Skeletal muscle satellite cell (primary cell): ENCODE data around the gene NLRP10. TPM values are rescaled to one million over a fixed set of nuclear protein-coding genes. Genes with fewer than 3 reads are reported as not detected.

Experiments used
- H3K27me3 ChIP-seq: 2 replicates; pipeline ENCODE4 v1.7.0; 2013; ENCODE audit warnings: low read length; ENCODE audit not compliant: control insufficient read depth, insufficient read depth
- H3K36me3 ChIP-seq: 2 replicates; pipeline ENCODE4 v1.7.0; 2013; ENCODE audit warnings: mild to moderate bottlenecking, control low read depth, low read length; ENCODE audit not compliant: insufficient read depth
- H3K4me1 ChIP-seq: 2 replicates; pipeline ENCODE4 v1.7.0; 2013; ENCODE audit warnings: low read length; ENCODE audit not compliant: control insufficient read depth, insufficient read depth
- H3K4me2 ChIP-seq: 2 replicates; pipeline ENCODE4 v1.7.0; 2013; ENCODE audit warnings: mild to moderate bottlenecking, low read length
- H3K4me3 ChIP-seq: 2 replicates; pipeline ENCODE4 v1.7.0; 2013; ENCODE audit warnings: low read length
- H3K9ac ChIP-seq: 2 replicates; pipeline ENCODE4 v1.7.0; 2013; ENCODE audit warnings: mild to moderate bottlenecking, low read depth, low read length, moderate library complexity
- H3K9me3 ChIP-seq: replicated peaks from 2 replicates; pipeline ENCODE4 v1.7.0; 2013; ENCODE audit warnings: mild to moderate bottlenecking, control low read depth, low read length
- total RNA-seq: library from RNA; depleted of rRNA; stranded (reverse); fragments of >200 nt; gene quantifications from 2 replicates; pipeline ENCODE4 v1.2.3, GENCODE V29; 2012; rRNA removed

The NLRP10 gene
- total RNA-seq: 1.3 and 1.7 TPM in 2 replicates

GRCh38 chr11:7965386-7965785 is at the start of gene NLRP10:
Gene NLRP10 (minus strand): TSS chr11:7965447. CDS start chr11:7963495, 1,952 bp downstream.
- Histone ChIP-seq H3K4me1 (peaks cover 58% of the 10 kb centered on the region), H3K27me3 (no peaks in the 10 kb centered on the region), H3K9ac (peak within 1 kb of the TSS; percentile 86), H3K9me3 (no peaks in the 10 kb centered on the region), H3K4me2 (peak within 1 kb of the TSS; percentile 71), H3K36me3 (no peaks in the 10 kb centered on the region), H3K4me3 (peak within 1 kb of the TSS; percentile 54)

- Histone ChIP-seq H3K4me2 (no peak overlapping the region), H3K9ac (no peak overlapping the region), H3K9me3 (no peaks in the 10 kb centered on the region), H3K4me3 (no peak overlapping the region), H3K4me1 (peaks cover 31% of the 10 kb centered on the region), H3K27me3 (no peaks in the 10 kb centered on the region), H3K36me3 (no peaks in the 10 kb centered on the region)
Measured at GRCh38 chr11:8013833-8014232, 48.6 kb upstream of the NLRP10 start.

- Histone ChIP-seq H3K9ac (no peak overlapping the region), H3K36me3 (no peaks in the 10 kb centered on the region), H3K9me3 (no peaks in the 10 kb centered on the region), H3K27me3 (no peaks in the 10 kb centered on the region), H3K4me1 (peaks cover 26% of the 10 kb centered on the region), H3K4me3 (no peak overlapping the region), H3K4me2 (peak overlapping the region; percentile 39)
Measured at GRCh38 chr11:8011981-8012444, 46.8 kb upstream of the NLRP10 start.

GRCh38 chr11:8011371-8011770 is 46.1 kb upstream of the NLRP10 start:
- H3K4me2 ChIP-seq: no peak overlapping the region
- peaks cover 24% of the 10 kb centered on the region for H3K4me1 ChIP-seq
- H3K9me3 ChIP-seq: no peaks in the 10 kb centered on the region
- no peak overlapping the region for H3K4me3 ChIP-seq
- H3K9ac ChIP-seq: no peak overlapping the region
- no peaks in the 10 kb centered on the region for H3K27me3 ChIP-seq
- H3K36me3 ChIP-seq: no peaks in the 10 kb centered on the region

GRCh38 chr11:8009856-8010255 is 44.6 kb upstream of the NLRP10 start:
- Histone ChIP-seq H3K4me1 (peaks cover 15% of the 10 kb centered on the region), H3K36me3 (no peaks in the 10 kb centered on the region), H3K9ac (no peak overlapping the region), H3K9me3 (no peaks in the 10 kb centered on the region), H3K4me2 (no peak overlapping the region), H3K27me3 (no peaks in the 10 kb centered on the region), H3K4me3 (no peak overlapping the region)

- Histone ChIP-seq H3K4me1 (peaks cover 15% of the 10 kb centered on the region), H3K4me3 (no peak overlapping the region), H3K9ac (no peak overlapping the region), H3K36me3 (no peaks in the 10 kb centered on the region), H3K9me3 (no peaks in the 10 kb centered on the region), H3K4me2 (no peak overlapping the region), H3K27me3 (no peaks in the 10 kb centered on the region)
Measured at GRCh38 chr11:8008212-8008611, 43.0 kb upstream of the NLRP10 start.

- Histone ChIP-seq H3K27me3 (no peaks in the 10 kb centered on the region), H3K4me2 (no peak overlapping the region), H3K36me3 (no peaks in the 10 kb centered on the region), H3K9me3 (no peaks in the 10 kb centered on the region), H3K4me3 (no peak overlapping the region), H3K9ac (no peak overlapping the region), H3K4me1 (peaks cover 3% of the 10 kb centered on the region)
Measured at GRCh38 chr11:8006349-8006977, 41.2 kb upstream of the NLRP10 start.

- Histone ChIP-seq H3K4me1 (no peaks in the 10 kb centered on the region), H3K9me3 (no peaks in the 10 kb centered on the region), H3K4me2 (no peak overlapping the region), H3K4me3 (no peak overlapping the region), H3K36me3 (no peaks in the 10 kb centered on the region), H3K9ac (no peak overlapping the region), H3K27me3 (no peaks in the 10 kb centered on the region)
Measured at GRCh38 chr11:8005556-8005955, 40.3 kb upstream of the NLRP10 start.

GRCh38 chr11:8004008-8004407 is 38.8 kb upstream of the NLRP10 start:
- no peaks in the 10 kb centered on the region for H3K4me1 ChIP-seq
- H3K4me3 ChIP-seq: no peak overlapping the region
- H3K9ac ChIP-seq: no peak overlapping the region
- no peaks in the 10 kb centered on the region for H3K9me3 ChIP-seq
- peaks cover 13% of the 10 kb centered on the region for H3K36me3 ChIP-seq
- no peaks in the 10 kb centered on the region for H3K27me3 ChIP-seq
- no peak overlapping the region for H3K4me2 ChIP-seq

- H3K36me3 ChIP-seq: peaks cover 17% of the 10 kb centered on the region
- H3K4me2 ChIP-seq: no peak overlapping the region
- H3K4me1 ChIP-seq: no peaks in the 10 kb centered on the region
- no peak overlapping the region for H3K9ac ChIP-seq
- H3K9me3 ChIP-seq: no peaks in the 10 kb centered on the region
- H3K27me3 ChIP-seq: no peaks in the 10 kb centered on the region
- H3K4me3 ChIP-seq: no peak overlapping the region
Measured at GRCh38 chr11:8003187-8003586, 37.9 kb upstream of the NLRP10 start.

- no peaks in the 10 kb centered on the region for H3K9me3 ChIP-seq
- H3K4me3 ChIP-seq: no peak overlapping the region
- no peaks in the 10 kb centered on the region for H3K4me1 ChIP-seq
- H3K9ac ChIP-seq: no peak overlapping the region
- no peaks in the 10 kb centered on the region for H3K27me3 ChIP-seq
- no peak overlapping the region for H3K4me2 ChIP-seq
- H3K36me3 ChIP-seq: peaks cover 22% of the 10 kb centered on the region
Measured at GRCh38 chr11:8002676-8003075, 37.4 kb upstream of the NLRP10 start.

- no peaks in the 10 kb centered on the region for H3K9me3 ChIP-seq
- H3K36me3 ChIP-seq: peaks cover 45% of the 10 kb centered on the region
- H3K27me3 ChIP-seq: no peaks in the 10 kb centered on the region
- no peaks in the 10 kb centered on the region for H3K4me1 ChIP-seq
- H3K4me2 ChIP-seq: no peak overlapping the region
- H3K9ac ChIP-seq: no peak overlapping the region
- no peak overlapping the region for H3K4me3 ChIP-seq
Measured at GRCh38 chr11:8000390-8000789, 35.1 kb upstream of the NLRP10 start.
